GM18517 (cell line): ENCODE measurements around the gene BRMS1.
"Not testable (repeated sequence)": the region's sequence is repeated elsewhere in the genome, so short reads cannot be mapped to it uniquely, and the experiment has no call there.

Source experiments
- ATAC-seq: cut with Tn5 transposase; IDR thresholded peaks from one replicate; pipeline ENCODE4 v1.9.1; 2021; ENCODE audit warnings: mild to moderate bottlenecking, moderate library complexity; ENCODE audit not compliant: unreplicated experiment

The BRMS1 gene, protein sequence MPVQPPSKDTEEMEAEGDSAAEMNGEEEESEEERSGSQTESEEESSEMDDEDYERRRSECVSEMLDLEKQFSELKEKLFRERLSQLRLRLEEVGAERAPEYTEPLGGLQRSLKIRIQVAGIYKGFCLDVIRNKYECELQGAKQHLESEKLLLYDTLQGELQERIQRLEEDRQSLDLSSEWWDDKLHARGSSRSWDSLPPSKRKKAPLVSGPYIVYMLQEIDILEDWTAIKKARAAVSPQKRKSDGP

DNA sequence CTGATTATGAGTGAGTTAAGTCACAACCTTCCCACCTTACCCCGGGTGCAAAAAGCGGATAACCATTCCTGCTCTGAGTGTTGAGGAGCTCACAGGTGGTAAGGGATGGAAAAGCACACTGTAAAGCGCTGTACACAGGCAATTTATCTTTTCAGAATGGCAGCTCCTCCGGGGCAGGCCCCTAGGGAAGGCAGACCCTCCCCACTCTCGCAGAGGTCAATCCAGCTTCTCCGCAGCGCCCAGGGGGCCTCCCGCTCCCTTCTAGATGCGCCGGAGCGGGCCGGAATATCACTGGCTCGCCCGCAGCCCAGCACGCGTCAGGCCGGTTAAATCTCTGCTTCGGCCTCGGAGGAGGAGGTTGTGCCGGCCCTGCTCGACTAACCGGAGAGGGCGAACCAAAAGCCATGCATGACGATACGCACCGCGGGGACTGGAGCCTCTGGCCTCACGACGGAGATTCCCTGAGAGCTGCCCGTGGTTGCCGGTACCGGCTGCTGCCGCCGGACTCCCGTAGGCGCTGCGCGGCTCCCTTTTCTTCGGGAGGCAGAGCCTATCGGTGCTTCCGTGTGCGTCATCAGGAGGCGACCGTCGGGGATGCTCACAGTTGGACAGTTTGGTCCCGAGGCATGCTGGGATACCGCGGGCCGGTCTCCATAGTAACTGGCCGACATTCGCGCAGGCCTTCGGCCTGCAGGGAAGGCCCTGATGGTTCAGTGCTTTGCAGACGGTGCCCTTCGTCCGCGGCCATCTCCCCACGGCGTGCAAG is at the start of gene BRMS1:
Gene BRMS1 (minus strand): TSS at position 555 of the 766 bp plus-strand sequence. CDS start 2,870 bp downstream, outside the sequence.
- peak; percentile 58 for ATAC-seq

DNA sequence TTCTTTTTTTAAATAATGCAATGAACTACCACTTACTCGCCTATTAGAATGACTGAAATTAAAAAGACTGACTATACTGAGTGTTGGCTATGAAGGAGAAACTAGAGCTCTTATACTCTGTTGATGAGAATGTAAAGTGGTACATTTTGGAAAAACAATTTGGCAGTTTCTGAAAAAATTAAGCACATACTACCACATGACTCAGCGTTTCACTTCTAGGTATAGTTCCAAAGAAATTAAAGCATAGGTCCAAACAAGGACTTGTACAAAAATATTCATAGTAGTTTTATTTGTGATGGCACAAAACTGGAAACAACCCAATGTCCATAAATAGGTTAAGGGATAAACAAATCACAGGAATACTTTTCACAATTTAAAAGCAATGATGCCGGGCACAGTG is 49.0 kb upstream of the BRMS1 start:
- ATAC-seq = no peak

DNA sequence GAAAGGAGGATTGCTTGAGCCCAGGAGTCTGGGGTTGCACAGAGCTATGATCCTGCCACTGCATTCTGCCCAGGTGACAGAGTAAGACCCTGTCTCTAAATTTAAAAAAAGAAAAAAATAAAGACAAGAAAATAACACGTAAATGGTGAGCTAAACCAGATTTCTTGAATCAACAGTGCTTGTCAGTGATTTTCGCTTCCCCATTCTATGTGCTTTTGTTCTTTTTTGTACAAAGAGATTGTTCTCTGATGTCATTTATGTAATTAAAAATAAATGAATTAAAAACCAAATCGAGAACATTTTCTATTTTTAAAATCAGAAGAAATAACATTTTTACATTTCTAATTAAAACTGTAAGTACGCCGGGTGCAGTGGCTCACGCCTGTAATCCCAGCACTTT is 46.4 kb upstream of the BRMS1 start:
- ATAC-seq = no peak

DNA sequence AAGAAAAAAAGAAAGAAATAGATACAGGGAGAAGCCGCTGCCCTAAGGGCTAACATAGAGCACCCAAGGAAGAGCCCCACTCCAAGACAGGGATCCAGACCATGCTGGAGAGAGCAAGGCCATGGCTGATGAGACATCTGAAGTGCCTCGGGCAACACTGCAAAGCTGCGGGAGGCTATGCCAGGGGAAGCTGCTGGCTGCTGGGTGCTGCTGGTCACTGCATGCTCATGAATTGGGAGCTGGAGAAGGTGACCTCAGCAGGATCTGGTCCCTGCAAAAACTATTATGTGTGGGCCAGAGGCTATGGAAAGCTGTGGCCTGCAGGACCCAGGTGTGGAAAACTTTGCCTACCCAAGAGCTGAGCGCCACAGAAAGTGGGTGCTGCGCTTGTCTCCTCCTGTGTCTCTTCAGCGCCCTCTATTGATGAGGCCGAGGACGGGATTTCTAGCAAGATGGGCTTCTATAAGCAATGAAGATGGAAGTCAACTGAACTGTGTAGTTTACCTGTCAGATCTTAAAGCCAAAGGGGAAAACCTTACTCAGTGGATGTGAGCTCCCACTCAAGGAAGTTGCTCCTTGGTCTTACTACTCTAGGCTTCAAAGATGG is 44.0 kb upstream of the BRMS1 start:
- ATAC-seq = no peak

DNA sequence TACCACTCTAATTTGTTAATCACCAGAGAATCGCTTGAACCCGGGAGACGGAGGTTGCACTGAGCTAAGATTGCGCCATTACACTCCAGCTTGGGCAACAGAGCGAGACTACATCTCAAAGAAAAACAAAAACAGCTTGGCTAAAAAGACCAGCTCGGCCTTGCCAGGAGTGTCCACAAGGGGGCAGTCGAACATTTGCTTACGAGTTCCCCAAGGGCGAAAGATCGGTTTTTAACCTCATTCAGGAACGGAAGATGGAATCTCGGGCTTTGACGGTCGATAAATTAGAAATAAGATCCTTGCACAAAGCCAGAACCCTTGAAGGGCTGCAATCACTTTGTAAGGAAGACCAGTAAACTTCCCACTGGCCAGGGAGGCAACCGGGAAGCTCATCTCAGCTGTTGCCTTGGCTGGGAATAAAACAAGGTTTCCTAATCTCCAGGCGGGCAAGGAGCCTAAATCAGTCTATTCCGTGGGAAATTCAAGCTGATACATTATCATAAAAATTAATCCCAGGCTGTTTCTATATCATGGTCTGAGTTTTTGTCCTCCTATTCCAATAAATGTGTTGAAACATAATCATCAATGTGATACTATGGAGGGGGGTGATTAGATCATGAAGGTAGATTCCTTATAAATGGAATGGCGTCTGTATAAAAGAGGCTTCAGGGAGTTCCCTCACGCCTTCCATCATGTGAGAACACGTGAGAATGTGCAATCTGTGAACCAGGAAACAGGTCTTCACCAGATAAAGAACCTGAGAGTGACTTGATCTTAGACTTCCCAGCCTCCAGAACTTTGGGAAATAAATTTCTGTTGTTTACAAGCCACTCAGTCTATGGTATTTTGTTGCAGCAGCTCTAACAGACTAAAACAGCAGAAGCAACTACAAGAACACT is 41.5 kb upstream of the BRMS1 start:
- peak; percentile 55 for ATAC-seq

DNA sequence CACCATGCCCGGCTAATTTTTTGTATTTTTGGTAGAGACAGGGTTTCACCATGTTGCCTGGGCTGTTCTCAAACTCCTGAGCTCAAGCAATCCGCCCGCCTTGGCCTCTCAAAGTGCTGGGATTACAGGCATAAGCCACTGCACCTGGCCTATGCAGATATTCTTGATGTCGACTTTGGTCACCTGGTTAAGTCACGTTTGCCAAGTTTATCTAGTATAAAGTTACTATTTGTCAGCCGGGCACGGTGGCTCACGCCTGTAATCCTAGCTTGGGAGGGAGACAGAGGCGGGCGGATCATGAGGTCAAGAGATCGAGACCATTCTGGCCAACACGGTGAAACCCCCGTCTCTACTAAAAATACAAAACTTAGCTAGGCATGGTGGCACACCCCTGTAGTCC is 39.4 kb upstream of the BRMS1 start:
- ATAC-seq = not testable (repeated sequence)

DNA sequence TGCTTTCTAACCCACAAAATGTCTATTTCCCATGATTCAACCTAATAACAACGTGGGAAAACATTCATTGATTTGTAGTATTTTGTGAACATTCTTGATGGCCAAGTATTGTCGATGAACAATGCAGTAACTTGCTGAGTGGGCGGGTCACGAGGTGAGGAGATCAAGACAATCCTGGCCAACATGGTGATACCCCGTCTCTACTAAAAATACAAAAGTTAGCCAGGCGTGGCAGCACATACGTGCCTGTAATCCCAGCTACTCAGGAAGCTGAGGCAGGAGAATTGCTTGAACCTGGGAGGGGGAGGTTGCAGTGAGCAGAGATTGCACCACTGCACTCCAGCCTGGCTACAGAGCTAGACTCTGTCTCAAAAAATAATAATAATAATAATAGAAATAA is 35.4 kb upstream of the BRMS1 start:
- not testable (repeated sequence) for ATAC-seq

DNA sequence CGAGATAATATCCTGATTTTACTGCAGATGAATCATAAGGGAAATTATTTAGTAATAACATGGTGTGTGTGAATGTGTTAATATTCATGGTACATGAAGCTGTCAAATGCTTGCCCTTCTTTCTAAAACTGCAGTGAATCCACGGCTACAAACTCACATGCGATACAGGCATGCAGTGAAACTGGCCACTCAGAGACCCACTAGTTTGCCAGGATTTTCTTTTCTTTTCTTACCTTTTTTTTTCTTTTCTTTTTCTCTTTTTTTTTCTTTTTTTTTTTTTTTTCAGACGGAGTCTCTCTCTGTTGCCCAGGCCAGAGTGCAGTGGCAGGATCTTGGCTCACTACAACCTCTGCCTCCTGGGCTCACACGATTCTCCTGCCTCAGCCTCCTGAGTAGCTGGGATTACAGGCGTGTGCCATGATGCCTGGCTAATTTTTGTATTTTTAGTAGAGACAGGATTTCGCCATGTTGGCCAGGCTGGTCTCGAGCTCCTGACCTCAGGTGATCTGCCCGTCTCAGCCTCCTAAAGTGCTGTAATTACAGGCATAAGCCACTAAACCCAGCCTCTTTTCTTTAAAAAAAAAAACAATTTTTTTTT is 28.9 kb upstream of the BRMS1 start:
- not testable (repeated sequence) for ATAC-seq

DNA sequence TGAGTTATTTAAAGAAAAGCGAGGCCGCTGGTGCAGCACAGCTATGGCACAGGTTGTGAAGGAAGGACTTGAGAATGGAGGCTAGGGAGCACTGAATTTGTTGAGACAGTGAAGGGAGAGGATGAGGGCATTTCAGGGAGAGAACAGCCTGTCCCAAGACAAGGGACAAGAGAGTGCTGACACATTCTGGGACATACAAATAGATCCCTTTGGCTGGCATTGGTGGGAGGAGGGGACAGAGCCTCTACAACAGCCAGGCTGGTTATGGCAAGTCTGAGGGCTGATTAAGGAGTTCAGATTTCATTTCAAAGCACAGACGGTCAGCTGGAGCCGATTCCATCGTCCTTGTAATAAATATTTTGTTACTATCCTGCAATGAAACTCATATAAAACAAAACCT is 28.4 kb upstream of the BRMS1 start:
- no peak for ATAC-seq

DNA sequence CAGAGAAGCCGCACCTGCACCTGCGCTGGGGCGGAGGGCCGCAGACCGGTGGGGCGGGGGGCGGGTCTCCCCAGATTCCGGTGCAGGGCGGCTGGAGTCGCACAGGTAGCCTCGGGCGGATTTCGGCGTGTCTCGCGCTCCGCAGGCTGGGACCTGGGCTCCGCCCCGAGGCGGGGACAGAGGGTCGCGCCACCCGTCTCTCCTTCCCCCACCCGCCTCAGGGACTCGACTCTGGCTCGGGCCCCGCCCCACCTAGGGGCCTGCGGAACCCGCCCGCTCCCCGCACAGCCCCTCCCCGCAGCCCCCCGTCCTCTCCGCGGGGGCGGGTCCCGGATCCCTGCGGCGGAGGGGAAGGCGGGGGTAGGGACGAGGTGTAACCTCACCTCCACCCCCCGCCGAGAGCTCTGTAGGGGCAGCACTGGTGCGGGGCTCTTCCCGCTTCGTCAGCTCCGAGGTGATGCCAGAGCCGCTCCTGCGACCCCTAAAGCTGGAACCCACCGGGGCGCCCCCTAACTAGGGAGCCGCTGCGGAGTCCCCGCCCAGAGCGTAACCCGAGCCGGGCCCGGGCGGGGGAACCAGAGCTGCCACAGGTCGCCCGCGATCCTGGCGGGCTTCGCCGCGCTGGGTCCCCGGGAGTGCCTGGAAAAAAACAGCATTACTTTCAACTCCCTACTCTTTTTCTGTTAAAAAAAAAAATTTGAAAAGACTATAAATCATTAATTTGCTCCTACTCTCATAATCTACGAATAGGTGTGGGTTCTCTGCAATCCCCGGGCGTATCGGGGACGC is 26.9 kb upstream of the BRMS1 start, which contains the start of gene SLC29A2:
Gene SLC29A2 (minus strand): TSS at position 134 of the 789 bp plus-strand sequence. CDS start 169 bp downstream, outside the sequence.
- peak; percentile 63 for ATAC-seq

DNA sequence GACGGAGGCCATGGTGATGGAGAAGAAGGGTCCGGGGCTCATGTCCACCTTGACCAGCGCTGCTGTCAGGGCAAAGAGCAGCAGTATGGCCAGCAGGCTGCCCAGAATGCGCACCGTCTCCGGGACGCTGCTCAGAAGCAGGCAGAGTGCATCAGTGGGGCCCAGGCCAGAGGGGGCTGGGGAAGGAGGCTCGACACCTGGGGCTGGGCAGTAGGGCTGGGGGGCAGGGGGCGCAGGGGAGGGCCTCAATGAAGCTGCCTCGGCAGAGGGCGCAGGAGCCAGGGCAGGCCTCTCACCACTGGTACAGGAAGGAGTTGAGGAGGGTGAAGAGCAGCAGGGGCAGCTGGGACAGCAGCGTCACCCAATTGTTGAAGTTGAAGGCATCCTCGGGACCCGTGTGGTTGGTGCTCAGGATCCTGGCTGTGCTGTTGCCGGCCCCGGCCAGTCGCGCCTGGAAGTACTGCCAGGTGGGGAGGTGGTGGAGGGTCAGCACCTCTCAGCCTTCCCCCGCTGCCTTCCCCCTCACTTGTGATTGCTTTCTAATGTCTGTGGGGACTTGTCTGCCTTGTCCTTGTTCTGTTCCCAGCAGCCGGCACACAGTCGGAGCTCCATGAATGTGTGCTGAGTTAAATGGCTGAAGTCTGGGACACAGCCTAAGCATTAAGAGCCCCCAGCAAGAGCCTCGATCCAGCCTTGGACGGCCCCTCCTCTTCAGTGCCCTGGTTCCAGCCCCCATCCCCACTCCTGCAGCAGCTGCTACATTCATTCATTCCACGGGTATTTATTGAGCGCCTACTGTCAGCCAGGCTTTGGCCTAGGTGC is 24.4 kb upstream of the BRMS1 start:
- ATAC-seq = no peak

DNA sequence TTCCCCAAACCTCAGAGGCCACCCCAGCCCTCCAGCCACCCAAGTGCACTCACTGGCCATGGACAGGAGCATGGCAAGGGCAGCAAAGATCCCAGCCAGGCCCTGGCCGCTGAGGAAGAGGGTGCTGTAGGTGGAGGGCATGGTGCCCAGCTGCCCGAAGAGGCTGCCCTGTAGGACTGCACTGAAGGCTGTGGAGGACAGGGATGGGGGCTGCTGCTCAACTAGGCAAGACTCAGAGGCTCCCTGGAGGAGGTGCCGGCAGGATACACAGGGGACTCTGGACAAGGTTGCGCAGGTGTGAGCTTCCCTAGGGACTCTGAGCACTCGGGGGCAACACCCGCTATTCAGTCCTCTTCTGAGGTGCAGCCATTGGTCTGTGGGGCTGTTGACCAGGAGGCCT is 23.6 kb upstream of the BRMS1 start:
- ATAC-seq = no peak

DNA sequence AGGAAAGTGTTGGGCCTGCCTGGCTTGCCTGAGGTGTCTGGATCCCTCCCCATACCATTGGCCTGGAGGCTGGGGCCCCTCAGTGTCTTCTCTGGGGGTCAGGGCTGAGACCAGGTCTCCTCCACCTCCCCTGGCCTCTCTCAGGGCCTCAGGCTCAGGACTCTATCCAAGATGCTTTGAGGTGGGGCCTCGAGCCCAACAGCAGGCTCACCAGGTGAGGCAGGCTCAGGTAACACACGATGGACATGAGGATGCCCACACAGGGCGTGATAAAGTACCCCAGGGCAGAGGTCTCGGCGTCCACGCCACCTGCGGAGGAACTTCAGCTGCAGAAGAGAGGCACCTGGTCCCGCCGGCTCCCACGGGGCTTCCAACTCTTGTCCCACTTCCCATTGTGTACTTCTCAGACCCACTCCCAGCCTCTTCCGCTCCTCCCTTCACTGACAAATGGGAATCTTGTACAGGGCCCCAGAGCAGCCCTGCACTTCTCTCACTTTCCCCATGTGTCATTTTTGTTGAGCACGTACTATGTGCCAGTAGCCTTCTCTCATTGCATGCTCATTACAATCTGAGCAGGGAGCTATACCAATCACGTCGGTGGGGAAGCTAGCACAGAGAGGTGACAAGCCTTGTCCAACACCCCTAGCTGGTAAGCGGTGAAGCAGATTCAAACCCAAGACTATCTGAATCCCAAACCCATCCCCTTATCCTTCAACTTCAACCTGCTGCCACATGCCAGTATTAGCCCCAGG is 22.8 kb upstream of the BRMS1 start:
- no peak for ATAC-seq

DNA sequence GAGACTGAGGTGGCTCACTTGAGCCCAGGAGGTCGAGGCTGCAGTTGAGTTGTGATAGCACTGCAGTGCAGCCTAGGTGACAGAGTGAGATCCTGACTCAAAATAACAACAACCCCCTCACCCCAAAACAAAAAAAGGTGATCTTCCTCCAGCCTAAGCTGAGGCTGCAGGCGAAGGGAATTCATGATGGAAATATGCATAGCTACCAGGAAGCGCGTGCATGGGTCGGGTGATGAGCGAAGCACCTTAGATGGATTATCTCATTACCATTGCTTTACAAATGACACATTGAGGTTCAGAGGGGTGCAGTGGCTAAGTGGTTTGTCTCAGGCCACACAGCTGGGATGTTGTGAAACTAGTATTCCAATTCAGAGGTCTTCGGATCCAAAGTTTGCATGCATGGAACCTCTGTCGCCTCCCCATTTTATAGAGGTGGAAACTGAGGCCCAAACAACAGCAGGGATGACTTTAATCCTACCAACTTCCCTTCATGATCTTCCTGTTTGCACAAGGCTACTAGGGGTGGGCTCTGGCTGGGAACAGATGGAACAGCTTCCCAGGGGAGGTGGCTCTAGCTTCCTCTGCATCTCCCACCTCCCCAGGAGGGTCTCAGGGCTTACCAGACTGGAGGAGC is 22.1 kb upstream of the BRMS1 start:
- no peak for ATAC-seq

DNA sequence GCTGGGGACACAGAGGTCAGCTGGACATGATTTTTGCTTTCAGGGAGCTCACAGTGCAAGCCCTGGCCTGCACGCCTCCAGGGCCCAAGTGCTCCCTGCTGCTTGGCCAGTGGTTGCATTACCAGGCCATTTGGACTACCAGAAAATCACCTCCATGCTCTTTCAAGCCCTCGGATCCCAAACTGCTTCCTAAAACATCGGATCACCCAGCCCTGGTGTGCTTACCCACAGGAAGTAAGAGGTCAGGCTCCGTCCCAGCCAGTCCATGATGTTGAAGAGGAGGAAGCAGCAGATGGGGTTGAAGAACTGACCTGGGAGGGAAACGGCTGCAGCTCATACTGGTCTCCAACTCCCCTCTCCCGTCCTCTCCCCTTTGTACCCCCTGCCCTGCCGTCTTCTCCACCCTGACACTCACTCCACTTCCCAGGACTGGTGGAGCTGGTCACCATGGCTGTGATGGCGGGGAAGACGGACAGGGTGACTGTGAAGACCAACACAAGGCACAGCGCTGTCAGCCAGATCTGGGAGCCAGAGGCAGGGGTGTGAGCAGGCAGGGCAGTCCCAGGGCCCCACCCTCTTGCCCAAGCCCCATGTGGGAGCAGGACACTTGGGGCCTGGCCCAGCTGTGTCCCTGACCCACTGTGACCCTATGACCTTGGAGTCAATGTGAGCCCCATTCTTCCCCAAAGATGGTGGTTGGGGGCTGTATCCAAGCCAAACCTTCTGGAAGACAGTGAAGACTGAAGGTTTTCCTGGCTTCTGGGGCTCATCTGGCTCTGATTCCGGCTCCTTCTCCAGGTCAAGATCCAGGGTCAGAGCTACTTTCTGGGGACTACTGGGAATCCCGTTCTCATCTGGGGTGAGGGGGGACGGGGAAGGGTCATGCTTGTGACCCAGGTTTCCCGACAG is 21.1 kb upstream of the BRMS1 start:
- ATAC-seq = no peak

DNA sequence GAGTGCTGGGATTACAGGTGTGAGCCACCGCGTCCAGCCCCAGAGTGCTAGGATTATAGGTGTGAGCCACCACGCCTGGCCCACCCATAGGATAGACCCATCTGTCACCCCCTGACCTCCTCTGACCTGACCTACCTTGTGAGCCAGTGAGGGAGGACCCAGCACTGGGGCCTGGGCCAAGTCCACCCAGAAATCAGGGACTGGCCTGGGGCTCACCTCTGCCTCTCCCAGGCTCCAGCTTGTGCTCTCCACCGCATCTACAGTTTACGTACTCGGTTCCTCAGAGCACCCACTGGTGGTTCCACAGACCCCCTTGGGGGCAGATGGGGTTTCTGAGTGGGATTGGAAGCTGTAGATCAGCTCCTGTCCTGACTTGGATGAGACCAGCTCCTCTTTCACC is 20.3 kb upstream of the BRMS1 start:
- ATAC-seq = no peak
